Activated naive CD4-positive, alpha-beta T cell (primary cell): ENCODE results near the gene POLN.
"Not testable (repeated sequence)": the region's sequence is repeated elsewhere in the genome, so short reads cannot be mapped to it uniquely, and the experiment has no call there.

Source experiments
- DNase-seq, 4 experiments: peaks; one replicate each; lab custom pipeline; 2025; lab: John Stamatoyannopoulos, UW

Gene POLN

DNA sequence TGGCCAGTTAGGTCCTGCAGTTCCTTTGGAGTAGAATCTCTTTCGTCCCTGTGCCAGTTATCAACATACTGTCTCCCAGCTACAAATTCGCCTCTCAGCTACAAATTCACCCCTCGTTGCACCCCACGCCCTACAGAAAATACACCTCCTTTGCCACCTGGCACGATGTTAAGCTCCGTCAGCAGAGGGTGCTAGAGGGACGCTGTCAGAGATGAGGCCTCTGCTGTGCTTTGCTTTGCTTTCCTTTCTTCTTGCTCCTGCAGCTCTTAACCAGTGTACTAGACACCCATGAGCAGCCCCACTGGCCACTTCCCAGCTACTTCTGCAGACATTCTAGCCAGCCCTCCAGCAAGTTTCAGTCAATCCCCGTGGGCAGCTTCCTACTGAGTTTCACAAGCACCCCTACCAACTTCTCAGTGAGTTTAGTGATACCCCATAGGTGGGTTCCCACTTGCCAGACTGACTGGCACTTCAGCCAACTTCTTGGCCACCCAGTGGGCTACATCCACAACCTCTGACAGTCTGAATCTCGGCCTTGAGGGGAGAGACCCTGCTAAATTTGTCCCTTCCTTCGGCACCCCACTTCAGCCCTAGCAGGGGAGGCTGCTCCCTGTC lies 21.8 kb downstream of the POLN start:
- peak; percentile 17 to 71 (median 64) for DNase-seq

DNA sequence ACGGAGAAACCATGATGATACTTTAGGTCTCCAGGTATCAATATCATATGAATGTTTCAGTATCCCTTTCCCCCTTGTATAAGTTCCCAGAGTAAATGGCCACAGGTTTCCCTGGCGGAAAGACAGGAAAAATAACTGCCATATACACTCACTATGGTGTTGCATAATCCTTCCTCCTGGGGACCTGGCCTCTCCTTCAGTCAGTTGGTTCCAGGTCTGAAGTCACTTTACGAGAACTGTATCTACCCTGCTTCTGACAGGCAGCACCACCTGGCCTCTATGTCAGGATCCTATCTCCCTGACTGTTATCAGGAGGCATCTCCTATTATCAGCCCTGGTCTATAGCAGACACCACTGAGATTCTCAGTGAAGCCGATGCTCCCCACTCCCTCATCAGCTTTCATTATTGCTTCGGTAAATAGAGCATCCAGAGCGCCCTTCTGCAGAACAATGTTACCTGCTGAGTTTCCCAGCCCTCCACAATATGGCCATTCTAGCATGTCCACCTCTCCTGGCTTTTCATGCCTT lies 22.6 kb downstream of the POLN start:
- no peak for DNase-seq

DNA sequence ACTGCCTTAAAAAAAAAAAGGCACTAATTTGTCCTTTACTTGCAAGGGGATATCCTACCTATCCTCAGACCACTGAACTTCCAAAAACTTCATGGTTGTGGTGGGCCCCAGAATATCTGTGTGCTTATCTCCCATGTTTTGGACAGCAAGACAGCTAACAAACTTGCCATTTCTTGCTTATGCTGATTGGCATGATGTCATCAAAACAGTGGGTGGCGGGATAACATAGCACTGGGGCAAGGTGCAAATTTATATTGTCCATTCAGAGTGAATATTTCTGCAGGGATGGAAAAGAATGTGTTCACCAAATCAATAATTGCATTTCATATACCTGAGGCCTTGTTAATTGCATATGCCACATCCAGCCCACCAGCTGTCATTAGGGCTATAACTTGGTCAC lies 23.5 kb downstream of the POLN start:
- no peak for DNase-seq

DNA sequence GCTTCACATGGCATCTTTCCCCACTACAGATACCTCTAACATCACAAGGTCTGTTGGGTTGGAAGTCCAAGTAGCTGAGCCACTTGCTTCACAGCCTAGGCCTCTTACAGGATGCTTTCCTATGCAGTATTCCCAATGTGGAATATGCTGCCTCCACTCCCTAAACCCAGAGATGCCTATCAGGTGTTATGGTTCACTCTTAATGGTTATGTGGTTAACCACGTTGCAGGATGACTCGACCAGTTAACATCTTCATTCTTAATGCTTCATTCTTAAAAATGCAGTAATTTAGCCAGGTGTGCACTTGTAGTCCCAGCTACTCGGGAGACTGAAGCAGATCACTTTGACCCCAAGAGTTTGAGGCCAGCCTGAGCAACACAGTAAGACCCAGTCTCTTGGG lies 24.2 kb downstream of the POLN start:
- no peak for DNase-seq

DNA sequence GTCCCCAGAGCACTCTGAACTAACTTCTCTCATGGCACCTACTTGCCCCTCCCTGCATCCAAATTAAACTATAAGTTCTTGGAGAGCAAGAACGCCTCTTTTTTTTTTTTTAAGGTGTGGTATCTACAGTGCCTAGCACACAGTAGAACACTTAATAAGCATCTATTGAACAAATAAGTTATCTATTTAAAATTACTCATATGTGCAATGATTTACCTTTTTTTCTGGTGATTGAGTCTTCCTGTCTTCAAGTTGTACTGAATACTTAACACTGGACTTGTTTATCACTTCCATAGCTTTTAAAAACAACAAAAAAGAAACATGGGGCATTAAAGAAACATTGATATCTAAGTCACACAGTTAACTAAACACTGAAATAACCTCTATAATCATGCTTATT lies 29.1 kb downstream of the POLN start:
- no peak for DNase-seq

DNA sequence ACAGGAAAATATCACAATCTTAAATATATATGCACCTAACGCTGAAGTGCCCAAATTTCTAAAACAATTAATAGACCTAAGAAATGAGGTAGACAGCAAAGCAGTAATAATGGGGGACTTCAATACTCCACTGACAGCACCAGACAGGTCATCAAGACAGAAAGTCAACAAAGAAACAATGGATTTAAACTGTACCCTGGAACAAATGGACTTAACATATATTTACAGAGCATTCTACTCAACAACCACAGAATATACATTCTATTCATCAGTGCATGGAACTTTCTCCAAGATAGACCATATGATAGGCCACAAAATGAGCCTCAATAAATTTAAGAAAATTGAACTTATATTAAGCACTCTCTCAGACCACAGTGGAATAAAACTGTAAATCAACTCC lies 39.1 kb downstream of the POLN start:
- DNase-seq = not testable (repeated sequence)

DNA sequence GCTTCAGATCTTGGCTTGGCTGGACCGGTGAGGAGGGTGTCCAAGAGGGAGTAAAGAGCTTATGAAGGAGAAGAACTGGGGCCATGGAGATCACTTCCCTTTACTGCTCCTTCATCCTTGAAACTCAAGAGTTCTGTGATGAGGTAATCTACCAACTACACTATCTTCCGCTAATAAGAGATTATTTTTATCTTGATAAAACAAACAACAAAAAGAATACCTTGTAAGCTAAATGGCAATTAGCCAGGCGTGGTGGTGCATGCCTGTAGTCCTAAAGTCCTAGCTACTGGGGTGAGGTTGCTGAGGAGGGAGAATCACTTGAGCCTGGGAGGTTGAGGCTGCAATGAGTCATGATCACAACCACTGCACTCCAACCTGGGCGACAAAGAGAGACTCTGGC lies 47.4 kb downstream of the POLN start:
- DNase-seq = no peak

DNA sequence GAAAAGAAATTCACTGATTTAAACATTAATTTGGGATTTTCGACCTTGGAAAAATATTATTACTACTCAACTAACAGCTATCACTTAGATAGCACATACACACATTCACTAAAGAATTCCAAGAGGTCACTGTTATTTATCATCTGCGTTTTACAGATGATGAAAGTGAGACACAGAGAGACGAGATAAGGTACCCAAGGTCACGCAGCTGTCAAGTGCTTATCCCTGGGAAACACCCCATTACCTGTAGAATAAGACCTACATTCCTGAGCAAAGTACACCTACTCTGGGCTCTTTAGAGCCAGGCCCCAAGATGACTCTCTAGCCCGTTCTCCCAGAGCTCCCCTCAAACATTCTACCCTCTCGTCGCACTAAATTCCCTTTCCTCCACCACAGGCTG lies 48.6 kb downstream of the POLN start:
- DNase-seq = no peak

DNA sequence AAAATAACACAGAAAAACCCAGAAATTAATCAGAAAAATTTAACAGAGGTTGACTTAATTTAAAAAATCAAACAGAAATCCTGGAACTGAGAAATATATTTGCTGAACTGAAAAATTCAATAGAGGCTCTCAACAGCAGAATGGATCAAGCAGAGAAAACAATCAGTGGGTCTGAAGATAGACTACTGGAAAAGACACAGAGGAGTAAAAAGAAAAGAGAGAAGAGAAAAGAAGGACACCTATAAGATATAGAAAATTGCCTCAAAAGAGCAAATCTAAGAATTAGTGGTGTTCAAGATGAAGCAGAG lies 55.1 kb downstream of the POLN start:
- DNase-seq = no peak

DNA sequence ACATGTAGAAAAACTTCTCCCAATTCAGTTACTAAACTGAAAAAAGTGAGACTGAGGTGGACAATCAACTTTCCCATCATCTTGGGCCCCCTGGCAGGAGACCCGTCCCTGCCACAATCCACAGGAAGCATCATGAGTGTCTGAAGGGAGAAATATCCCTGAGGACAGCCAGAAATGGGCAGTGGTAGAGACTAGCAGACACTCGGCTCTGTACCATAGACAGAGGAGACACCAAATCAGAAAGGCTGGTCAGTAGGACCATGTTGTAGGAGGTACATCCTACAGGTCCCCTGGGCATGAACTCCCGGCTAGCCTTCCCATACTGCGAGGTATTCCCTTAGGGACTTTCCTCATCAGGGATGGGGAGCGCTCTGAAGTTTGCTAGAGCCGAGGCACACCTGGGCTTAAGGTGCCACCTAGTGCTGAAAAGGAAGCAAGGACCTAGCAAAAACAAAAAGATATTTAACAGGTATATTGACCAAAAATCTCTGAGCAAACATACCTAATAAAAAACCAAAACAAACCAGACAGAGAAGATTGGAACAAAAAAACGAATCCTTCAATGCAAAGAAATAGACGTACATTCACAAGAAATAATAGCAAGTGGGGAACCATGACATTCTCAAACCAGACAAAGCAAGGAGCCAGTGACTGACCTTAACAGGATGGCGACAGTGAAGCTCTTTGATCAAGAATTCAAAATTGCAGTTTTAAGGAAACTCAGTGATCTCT lies 55.6 kb downstream of the POLN start:
- DNase-seq = no peak

DNA sequence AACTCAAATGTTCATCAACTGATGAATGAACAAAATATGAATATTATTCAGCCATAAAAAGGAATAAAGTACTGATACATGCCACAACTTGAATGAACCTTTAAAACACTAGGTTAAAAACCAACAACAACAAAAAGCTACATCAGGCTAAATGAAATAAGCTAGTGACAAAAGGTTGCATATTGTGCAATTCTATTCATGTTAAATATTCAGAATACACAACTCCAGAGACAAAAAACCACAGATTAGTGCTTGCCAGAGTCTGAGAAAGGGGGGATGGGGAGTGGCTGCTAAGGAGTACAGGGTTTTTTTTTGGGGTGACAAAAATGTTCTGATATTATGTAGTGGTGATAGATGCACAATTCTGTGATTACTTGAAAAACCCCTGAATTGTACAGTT lies 58.5 kb downstream of the POLN start:
- DNase-seq = no peak

DNA sequence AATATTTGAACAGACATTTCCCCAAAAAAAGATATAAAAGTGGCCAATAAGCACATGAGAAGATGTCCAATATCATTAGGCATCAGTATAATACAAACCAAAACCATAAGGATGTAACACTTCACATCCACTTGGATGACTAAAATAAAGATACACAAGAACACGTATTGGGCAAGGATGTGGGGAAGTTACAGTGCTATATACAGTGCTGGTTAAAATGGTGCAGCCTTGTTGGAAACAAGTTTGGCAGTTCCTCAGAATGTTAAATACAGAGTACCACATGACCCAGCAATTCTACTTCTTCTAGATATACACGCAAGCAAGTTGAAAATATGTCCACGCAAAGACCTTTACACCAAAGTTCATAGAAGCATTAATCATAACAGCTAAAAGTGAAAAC lies 58.9 kb downstream of the POLN start:
- no peak for DNase-seq

DNA sequence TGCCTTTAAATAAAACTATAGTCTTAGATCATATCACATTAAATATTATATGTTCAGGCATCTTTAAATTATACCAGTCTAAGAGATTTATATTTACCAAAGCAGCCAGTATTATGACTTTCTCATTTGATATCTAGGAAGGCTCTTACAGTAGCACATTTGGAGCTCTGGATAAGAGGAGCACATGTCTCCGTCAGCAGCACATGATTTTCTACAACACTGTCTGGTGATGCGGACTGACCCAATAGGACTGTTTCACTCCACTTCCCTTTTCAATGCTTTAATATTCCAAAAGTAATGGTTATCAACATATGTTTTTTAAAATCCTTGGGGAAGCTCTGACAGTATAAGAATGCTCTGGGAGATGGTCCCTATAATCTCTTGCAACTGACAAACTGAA lies 61.5 kb downstream of the POLN start:
- no peak for DNase-seq

DNA sequence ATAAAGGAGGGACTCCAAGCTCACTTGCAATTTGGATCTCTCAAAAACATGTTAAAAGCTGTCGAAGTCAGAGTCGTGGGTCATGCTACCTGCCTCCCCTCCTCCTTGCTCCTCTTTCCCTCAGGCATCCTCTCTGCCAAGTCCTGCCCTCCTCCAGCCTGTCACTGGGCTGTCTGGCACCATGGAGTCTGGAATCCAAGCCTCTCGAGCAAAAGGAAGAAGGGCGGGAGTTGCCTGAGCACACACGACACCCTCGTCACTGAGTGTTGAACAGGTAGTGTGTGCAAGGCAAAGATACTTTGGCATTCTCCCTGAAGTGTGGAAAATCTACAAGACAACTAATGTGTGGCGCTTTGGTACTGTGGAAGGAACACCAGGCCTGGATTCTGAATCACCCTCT lies 62.2 kb downstream of the POLN start:
- no peak for DNase-seq

DNA sequence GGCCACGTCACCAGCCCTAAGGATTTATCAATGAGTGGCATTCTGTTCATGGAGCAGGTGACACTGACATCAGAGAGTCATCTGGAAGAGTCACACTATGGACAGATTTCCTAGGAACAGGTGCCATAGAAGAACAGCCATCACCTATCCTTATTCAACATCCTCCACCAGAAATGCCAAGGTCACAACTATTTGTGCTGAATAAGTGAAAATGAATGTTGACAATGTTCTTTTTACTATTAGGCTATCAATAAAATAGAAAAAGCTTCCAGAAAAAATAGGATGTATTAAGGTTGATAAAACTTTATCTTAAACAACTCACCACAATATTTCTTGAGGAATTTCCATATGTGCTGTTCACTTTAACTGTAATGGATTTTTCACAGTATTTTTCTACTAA lies 62.9 kb downstream of the POLN start:
- no peak for DNase-seq

DNA sequence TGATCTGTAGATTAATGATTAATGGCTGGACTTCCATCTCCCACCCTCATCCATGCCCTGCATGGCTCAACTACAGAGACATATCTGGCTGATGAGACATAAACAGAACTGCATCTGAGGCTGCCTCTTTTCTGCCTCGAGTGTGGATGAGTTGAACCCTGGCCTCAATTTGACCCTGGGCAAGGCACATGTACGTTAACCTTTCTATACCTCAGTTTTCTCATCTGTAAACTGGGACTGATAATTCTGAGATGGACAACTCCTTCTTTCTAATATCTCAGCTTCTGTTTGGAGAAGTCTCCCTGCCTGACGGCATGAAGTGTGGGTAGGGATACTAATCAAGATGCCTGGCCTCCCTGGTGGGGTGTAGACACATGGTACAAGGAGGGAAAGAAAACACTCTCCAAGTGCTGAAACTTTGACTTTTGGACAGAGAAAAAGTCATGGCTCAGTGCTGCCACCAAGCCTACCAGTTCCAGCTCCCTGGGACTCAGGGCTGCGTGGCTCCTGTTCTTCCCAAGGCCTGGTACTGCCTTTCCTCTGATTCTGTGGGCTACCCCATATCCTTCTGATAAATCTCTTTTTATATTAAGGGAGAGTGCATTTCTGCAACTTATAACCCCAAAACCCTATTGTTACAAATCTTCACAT lies 64.4 kb downstream of the POLN start:
- no peak for DNase-seq

DNA sequence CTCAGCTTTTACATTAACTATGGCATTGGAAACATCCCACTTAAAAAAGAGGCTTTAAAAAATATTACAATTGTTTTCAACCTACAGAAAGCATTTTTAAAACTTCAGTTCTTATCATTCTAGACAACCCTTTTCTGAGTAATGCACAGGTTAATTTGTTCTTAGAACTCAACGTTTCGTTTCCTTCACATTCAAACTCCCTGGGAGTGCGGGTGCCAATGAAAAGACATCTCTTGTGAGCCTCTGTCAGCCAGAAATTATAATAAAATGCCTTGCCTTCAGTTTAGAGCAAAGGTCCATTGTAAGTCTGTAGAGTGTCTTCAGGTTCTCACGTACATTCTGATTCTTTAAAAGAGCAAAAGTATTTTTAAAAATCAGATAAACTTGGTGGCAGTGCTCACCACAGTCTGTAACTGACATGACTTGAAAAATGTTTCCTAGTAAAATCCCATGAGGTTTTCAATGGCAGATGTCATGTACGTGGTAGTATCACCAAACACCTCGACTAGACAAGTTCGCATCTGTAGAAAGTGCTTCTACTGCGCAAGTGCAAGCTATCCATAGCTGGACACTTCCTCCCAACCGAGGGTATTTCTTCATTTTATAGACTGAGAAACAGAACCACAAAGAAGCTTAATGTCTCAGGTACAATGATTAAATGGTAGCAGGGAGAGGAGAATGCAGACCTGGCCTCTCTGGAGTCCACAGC lies 65.8 kb downstream of the POLN start:
- no peak for DNase-seq

DNA sequence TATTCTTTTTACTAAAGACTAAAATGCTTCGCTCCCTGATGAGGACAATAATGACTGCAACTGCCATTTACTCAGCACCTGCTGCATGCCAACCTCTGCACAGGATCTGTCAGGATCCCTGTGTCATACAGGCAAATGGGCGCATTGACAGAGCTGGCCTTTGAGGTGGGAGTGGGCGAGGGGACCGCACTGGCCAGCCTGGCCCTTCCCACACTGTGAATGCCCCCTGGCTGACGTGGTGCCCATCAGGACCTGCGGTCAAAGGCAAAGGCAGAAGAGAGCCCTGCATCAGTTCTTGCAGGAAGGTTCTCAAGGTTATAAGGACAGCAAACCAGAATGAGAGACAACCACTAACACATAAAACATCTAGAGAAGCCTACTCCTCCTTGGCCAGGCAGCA lies 67.9 kb downstream of the POLN start:
- DNase-seq = no peak

DNA sequence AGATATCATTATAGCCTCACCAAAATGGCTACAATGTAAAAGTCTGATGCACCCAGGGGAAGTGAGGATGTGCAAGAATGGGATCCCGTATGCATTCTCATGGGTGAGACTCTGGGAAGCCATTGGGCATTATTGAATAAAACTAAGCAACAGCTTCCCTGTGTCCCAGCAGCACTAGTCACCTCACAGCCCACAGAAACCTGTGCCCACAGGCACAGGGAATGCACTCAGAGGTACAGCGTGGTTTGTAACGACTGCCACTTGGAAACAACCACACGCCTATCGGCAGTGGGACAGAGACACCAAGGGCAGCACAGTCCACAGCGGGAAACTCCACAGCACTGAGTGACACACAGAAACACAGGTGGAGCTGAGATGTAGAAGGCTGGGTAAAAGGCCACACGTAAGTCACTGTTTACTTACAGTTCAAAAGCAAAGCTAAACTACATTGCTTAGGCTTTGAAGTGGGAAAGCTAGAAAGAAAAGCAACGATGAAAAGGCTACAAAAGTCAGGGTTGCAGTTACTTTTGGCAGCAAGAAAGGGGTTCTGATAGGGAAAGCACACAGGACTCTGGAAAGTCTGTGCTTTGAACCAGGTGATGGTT lies 69.2 kb downstream of the POLN start:
- DNase-seq = no peak

DNA sequence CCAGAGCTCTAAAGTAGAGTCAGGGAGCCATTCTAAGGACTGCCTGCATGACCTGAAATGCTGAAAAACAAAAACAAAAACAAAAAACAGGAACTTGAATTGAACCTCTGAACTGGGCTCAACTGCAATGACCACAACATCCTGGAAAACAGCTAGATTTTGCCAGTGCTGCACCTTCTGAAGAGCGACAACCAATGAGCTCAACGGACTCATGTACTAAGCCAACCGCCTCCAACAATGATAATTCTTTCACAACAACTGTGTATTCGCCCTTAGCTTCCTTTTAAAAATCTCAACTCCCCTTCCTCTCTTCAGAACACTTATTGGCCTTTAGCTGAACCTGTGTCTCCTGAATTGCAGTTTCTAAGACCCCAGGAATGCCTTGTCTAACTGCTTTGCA lies 69.8 kb downstream of the POLN start:
- DNase-seq = no peak

DNA sequence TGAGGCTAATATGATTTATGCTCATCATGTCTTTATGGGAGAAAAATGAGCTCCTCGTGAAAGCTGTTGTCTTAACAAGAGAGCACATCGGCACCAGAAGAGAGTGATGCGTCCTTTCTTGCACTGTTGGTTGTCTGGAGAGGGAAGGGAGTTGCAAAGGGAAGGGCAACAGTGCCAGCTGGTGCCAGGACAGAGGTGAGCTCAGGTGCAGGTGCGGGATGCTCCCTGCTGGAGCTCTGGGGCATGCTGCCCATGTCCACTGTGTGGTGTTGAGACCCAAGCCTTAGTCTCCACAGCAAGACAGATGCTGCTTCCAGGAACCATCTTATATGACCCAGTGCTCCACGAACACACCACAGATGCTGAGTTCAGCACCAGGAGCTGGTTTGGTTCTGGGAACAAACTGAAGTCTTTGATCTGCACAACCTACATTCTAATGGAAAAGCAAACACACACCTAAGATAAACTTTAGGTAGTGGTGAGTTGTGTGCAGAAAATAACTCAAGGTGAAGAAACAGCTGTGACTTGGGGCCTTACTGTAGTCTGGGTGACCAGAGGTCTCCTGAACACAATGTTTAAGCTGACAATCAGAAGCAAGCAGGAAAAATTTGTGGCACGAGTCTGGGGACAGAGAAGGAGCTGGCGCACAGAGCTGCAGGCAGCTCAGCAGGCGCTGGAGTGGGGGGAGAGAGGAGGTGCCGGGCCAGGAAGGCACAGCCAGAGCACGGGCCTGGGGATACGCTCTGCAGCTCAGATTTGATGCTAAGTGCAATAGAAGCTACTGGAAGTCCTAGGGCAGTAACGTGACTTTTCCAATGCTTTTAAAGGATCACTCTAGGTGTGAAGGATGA lies 73.2 kb downstream of the POLN start:
- DNase-seq = no peak

DNA sequence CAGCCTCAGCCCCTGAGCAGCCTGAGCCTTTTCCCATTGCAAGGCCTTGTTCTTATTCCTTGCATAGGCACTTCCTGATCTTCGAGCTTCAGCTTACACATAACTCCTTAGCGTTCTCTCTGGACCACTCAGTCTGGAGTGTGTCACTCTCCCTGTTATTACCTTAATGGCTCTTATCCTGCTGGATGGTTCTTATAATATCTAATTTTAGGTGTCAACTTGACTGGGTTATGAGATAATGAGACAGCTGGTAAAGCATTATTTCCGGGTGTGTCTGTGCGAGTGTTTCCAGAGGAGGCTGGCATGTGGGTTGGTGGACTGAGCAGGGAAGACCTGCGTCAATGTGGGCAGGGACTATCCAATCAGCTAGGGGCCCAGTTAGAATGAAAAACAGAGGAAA lies 75.7 kb downstream of the POLN start:
- DNase-seq = no peak
